ENCODE measurements around the gene CASR.
A peak's percentile ranks its signal among the peaks of the same experiment; 100 is the strongest.

CASR gene

GRCh38 chr3:122325769-122326168, 142.3 kb downstream of the CASR start:
- H3K4me3 ChIP-seq = peak overlapping the region; percentile 44; the same call in 1 of the 2 replicates
- TF ChIP-seq POLR2AphosphoS5 (IDR thresholded peaks at IDR 0.05; ENCODE audit: borderline replicate concordance, low read depth, low read length) (no peak), FOXP2 (optimal IDR thresholded peaks at IDR 0.05; ENCODE audit: control extremely low read depth, extremely low read length, insufficient read depth) (no peak), EZH2 (IDR thresholded peaks at IDR 0.05) (no peak)
- no peak overlapping the region for H3K27ac ChIP-seq
- H3K9ac ChIP-seq (ENCODE audit: insufficient read length) = no peak overlapping the region
- no peaks in the 10 kb centered on the region for H3K9me3 ChIP-seq (ENCODE audit: low read depth, low read length)
- H3K36me3 ChIP-seq (ENCODE audit: insufficient read depth, low read length) = no peaks in the 10 kb centered on the region
- no peak for DNase-seq (ENCODE audit: low read depth, low spot score)

- no peaks in the 10 kb centered on the region for H3K9me3 ChIP-seq (ENCODE audit: low read depth, low read length)
- TF ChIP-seq EZH2 (IDR thresholded peaks at IDR 0.05) (no peak), FOXP2 (optimal IDR thresholded peaks at IDR 0.05; ENCODE audit: control extremely low read depth, extremely low read length, insufficient read depth) (no peak), POLR2AphosphoS5 (IDR thresholded peaks at IDR 0.05; ENCODE audit: borderline replicate concordance, low read depth, low read length) (no peak)
- H3K4me3 ChIP-seq = no peak overlapping the region
- no peaks in the 10 kb centered on the region for H3K36me3 ChIP-seq (ENCODE audit: insufficient read depth, low read length)
- H3K27ac ChIP-seq = no peak overlapping the region
- no peak for DNase-seq (ENCODE audit: low read depth, low spot score)
- no peak overlapping the region for H3K9ac ChIP-seq (ENCODE audit: insufficient read length)
Observed at GRCh38 chr3:122331886-122332285, 148.4 kb downstream of the CASR start.

DNA sequence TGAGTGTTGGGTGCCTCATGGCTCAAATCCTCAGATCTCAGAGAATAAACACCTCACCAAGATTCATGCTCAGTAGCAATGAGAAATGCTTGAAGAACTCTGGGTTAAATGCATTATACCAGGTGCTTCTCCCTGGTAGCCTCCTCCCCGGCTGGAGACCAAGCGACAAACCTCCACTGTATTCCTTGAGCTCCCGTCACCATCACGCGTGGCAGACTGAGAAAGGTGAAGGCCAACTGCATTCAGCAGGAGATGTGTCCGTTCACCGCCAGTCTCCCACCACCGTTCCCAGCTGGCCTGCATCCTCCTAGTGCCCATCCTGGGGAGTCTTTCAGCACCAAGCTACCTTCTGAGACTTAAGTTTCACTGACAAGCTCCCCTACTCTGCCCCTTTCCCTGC, 149.1 kb downstream of the CASR start:
- no peak for TF ChIP-seq EZH2 (IDR thresholded peaks at IDR 0.05)
- TF ChIP-seq POLR2AphosphoS5 (IDR thresholded peaks at IDR 0.05; ENCODE audit: borderline replicate concordance, low read depth, low read length) = no peak
- no peak for TF ChIP-seq FOXP2 (optimal IDR thresholded peaks at IDR 0.05; ENCODE audit: control extremely low read depth, extremely low read length, insufficient read depth)
- no peak for DNase-seq (ENCODE audit: low read depth, low spot score)

More for the DNA sequence above, 149.1 kb downstream of the CASR start:
- Histone ChIP-seq H3K27ac (no peak overlapping the region), H3K4me3 (no peak overlapping the region), H3K36me3 (ENCODE audit: insufficient read depth, low read length) (no peaks in the 10 kb centered on the region), H3K9me3 (ENCODE audit: low read depth, low read length) (no peaks in the 10 kb centered on the region), H3K9ac (ENCODE audit: insufficient read length) (no peak overlapping the region)
